Activated T-helper 9 cell treated with anti-CD3 and anti-CD28 coated beads, Interleukin-2, amount 50 U/mL, for 16 hours (primary cell): ENCODE results near the gene HPCAL1.

Experiments used
- DNase-seq: peaks from one replicate; pipeline ENCODE4 v3.0.0-alpha.2; 2020; ENCODE audit warnings: low read depth

The HPCAL1 gene

DNA sequence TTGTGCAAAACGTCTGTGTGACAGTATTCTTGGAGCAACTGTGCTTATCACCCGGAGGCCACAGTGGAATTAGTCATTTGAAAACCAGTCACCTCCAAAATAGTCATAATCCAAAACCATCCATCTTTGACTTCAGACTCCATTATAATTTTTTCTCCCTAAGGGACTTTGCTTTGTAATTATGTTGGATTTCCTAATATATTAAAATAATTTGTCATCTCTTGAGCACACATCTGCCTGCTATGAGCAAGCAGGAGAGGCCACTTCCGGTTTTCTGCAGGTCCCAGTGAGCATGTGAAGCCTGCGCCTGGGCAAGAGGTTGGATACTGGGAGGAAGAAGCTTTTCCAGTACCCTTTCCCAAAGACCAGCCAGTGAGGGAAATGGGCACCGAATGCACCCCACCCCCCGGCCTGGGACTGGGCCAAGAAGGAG, 87.7 kb downstream of the HPCAL1 start:
- no peak for DNase-seq

GRCh38 chr2:10392100-10392499, 89.4 kb downstream of the HPCAL1 start:
- DNase-seq = no peak

DNA sequence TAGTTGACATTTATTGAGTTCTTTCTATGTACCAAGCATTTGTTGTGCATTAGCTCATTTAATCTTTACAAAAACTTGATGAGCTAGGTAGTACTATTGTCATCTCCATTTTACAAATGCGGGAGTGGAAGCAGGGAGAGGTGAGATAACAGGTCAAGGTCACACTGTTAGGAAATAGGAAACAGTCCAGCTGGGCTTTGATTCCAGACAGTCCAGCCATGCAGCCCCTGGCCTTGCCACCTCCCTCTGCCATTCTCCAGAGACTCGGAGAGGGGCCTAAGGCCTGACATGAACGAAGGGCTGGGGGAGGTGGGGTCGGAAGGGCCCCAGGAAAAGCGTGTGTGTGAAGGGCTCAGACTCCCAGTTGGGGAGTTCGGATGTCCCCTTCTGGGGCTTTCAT, 89.8 kb downstream of the HPCAL1 start:
- DNase-seq = no peak

DNA sequence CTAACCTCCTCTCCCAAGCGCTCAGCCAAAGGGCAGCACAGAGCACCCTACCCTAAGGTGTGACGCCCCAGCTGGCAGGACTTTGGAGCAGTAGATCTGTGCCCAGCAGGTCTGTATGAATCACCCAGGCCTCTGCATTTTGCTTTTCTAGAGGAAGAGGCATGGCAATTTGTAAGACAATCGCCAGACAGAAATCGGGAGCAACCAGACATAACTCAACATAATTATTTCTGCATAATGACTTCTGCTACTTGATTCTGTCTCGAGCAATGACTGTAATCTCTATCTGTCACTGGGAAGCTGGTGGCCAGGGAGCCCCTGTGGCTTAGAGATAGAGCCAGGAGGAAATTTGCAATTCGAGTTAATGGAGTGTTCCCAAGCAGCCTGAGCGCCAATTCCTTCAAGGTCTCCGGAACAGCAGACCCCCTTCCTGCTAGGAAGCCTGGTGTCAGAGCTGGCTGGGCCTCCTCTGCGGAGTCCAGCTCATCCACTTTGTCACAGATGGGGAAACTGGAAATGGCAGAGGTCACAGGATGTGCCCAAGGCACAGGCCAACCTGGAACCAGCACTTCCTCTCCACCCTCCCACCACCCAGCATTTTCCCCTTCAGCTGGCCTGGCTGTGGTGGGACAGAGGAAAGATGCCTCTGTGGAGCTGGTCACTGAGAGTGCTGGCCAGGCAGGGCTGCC, 90.4 kb downstream of the HPCAL1 start:
- no peak for DNase-seq

GRCh38 chr2:10393640-10393982, 90.9 kb downstream of the HPCAL1 start:
- DNase-seq = no peak

GRCh38 chr2:10395893-10396292, 93.2 kb downstream of the HPCAL1 start:
- DNase-seq = no peak

- no peak for DNase-seq
Observed at GRCh38 chr2:10396464-10396863, 93.8 kb downstream of the HPCAL1 start.

DNA sequence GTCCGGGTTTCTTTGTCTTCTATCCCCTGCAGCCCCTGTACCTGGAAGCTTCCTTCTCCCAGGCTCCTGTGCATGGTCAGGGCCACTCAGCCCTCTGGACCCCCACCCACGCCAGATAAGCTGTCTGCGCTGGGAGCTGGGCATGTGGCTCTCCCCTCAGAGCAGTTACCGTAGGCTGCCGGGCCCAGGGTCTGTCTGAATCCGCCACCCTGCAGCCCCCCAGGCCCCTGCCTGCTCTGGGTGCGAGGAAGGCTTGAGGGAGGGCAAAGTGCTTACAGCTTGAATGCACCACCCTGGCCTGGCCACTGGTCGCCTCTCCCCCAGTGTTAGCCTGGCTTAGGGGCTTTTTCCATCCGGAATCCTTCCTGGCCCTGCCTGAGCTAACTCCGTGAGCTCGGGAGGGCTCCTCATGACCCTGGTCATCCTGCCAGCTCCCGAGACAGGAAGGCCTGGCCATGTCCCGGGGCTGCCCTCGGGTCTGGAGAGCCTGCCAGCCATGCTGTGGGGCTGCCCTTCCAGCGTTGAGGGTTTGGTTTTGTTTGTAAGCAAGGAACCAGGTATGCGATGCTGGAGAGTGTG, 94.7 kb downstream of the HPCAL1 start:
- no peak for DNase-seq

DNA sequence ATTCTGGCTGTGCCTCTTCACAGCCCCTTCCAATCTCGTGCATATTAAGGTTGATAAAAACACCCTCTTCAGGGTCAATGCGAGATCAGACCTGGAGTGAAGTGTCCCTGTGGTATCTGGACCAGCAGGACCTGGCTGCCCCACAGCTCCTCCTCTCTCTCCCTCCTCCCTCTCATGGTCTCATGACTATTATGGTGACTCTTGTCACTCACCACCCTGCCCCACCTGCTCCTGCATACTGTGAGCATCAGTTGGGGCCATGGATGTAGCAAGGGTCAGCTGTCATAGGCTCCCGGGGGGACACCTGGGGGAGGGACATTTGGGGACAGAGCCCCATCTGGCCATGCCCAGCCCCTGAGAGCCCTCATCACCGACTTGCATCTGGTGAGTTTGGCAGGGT, 95.2 kb downstream of the HPCAL1 start:
- no peak for DNase-seq

GRCh38 chr2:10398496-10398895, 95.8 kb downstream of the HPCAL1 start:
- DNase-seq = no peak

DNA sequence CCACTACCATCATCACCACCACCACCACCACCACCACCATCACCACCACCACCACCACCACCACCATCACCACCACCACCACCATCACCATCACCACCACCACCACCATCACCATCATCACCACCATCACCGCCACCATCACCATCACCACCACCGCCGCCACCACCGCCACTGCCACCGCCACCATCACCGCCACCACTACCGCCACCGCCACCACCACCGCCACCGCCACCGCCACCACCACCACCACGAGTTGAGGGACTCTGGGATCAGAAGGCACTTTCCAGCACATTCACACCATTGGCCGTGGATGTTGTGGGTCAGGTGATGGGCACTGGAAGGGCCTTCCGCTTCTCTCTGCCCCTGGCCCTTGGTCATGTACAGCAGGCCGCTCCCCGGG, 96.7 kb downstream of the HPCAL1 start:
- DNase-seq = no peak

DNA sequence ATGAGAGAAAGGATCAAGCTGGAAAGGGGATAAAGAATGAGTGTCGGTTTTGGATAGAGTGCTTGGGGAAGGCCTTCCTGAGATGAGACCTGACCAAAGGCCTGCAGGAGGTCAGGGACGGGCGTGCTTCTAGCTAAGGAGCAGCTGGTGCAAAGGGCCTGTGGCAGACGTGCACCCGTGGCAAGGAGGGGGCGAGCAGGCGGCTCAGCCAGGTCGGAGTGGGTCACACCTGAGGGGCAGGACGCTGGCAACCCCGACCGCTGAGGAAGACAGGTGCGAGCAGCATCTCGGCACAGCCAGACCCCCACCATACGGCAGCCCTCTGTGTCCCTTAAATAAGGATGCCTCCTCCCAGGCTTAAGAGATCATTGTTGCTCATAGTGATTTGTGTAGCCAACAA, 97.3 kb downstream of the HPCAL1 start:
- no peak for DNase-seq

DNA sequence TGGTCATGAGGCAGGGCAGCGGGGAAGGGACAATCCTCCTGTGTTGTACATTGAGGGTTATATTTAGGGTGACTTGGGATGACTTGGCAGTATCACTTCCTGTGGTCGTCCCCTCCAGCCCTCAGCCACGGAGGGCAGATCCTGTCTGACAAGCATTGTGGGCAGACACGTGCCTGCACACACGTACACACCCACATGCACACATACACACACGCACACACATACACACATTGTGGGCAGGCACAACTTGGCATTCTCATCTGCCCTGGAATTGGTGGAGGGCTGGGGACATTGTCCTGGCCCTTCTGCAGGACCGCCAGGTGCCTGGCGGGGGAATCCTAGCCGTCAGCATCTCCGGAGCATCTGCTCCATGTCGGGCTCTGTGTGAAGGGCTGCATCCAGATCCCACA, 97.9 kb downstream of the HPCAL1 start:
- no peak for DNase-seq

DNA sequence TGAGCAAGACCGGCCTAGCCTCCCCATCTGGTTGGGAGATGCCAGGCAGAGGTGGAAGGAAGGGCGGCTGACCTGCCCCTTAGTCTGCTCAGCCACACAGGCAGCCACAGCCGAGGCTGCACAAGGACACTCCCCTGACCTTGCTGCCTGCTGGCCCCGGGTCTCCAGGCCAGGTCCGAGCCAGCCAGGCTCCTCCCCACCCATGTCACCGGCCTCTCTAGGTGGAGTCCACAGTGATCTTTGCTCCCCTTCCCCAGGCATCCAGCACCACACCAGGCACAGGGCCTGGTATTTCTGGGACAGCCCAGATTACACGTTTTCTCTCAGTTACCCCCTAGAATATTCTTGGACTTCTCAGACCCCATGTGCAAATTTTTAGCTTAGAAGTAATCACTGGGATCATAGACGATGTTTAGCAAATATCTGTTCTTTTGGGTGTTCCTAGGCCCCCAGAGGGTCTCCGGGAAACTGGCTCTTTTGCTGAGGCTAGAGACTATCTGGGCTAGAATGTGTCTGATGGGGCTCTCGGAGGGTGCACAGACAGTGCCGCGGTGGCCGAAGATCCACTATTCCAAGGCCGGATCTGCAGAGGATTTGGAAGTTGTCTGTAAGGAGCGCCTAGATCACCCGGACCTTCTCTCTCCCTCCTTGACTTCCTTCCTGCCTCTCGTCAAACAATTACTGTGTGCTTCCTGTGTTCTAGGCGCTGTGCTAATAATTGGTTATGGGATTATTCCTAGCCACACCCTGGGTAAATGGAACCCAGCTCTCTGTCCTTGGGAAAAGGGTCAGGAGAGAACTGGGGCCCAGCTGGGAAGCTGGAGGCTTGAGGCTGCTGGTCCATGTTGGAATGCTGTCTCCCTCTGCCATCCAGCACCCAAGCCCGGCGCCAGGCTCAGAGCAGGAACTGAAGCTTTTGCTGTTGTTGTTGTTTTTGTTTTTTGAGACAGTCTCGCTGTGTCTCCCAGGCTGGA, 98.6 kb downstream of the HPCAL1 start:
- DNase-seq = no peak

- no peak for DNase-seq
Observed at GRCh38 chr2:10402062-10402585, 99.4 kb downstream of the HPCAL1 start.

DNA sequence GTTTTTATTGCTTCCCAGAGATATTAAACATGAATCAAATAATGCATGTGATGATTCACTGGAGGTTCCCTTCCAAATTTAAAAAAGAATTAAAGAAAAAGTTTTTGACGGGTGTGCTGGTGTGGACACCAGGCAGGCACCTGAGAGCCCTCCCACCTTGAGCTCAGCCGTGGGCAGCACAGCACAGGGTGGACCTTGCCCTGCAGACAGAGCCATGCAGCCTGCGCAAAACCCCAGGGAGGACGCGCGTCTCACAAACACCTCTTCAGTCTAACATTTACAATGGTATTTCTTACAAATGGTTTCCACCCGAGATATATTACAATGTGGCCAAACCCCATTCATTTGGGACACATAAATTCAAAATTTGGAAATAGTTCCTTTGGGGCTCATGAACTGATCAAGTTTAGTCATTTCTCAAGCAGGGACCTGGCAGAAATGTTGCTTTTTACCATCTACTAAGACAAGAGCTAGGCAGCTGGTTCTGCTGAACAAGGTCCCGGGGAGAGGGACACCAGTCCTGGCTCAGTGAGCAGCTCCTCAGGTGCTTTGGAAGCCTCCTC, 100.0 kb downstream of the HPCAL1 start:
- DNase-seq = no peak

DNA sequence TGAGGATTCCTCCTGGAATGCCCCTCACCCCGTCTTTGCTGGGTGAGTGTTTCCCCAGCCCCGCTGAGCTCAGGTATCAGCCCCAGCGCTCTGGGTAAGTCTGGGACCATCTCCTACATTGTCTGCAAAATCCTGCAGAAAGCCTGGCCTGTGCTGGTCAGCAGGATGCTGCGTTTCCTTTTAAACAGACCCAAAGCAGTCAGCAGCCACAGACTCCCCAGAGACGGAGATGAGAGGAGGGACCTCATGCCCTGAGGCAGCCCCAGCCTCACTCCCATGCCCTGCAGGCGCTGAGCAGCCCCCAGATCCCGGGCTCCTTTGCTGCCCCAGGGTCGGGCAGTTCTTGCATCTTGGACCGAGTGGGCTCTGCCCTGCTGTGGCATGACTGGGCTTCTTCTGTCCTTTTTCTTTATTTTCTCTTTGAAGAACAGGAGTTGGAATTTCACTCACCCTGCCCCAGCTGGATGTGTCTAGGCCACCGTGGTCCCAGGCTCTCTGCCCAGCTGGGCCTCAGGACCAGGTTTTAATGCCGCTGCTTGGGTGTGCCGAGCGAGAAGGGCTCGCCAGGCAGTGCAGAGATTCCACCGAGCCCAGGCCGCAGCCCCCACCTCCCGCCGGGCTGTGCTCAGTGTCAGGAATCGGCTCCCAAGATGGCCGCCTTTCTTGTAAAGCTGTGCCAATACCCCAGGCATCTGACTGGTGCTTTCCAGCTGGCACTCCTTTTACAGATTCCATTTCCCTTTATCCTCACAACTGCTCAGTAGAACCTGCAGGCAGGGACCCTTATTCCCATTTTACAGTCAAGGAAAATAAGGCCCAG, 101.8 kb downstream of the HPCAL1 start:
- no peak for DNase-seq

DNA sequence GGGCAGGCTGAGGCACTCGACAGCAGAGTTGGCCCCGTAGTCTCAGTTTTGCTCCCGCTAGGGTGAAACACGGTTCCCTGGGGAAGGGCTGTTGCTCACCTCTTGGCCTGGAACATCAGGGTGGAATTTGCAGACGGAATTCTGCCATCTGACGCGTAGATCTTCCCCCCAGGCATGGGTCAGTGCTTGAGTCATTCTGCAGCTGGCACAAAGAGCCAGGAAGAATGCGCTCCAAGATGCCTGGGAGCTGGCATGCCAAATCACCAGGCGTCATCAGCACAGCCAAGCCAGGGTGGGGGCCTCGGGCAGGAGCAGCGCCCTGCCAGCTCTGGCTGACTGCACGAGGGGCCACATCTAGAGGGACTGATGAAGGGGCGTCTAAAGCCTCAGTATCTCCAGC, 102.7 kb downstream of the HPCAL1 start:
- no peak for DNase-seq

GRCh38 chr2:10406016-10406415, 103.3 kb downstream of the HPCAL1 start:
- no peak for DNase-seq

DNA sequence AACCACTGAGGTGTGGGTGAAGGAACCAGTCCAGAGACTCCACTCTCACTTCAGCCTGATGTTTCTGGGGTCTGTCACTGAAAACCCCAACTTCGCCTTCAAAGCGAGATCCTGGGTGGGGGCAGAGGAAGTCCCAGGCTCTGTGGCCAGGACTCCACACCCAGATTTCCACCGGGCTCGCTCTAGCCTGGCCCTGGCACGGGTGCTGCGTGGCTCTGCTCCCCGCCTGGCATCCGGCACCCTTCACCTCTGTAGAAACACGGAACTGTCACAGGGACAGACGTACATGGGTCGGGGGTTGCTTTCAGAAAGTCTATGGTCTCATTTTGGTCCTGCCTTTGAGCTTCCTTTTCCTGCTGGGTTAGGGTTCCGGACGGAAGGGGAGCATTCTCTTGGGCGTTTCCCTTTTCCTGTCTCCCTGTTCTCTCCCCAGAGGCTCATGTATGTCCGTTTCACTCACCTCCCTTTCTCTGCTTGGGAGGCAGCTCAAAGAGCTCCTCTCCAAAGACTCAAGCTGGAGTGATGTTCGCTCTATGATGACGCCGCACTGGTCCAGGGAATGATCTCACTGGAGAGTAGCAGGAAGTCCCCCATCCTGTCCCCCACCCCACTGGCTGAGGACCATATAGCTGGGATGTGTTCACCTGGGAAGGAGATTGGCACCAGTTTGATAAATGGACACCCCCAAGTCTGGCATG, 103.9 kb downstream of the HPCAL1 start:
- DNase-seq = no peak

DNA sequence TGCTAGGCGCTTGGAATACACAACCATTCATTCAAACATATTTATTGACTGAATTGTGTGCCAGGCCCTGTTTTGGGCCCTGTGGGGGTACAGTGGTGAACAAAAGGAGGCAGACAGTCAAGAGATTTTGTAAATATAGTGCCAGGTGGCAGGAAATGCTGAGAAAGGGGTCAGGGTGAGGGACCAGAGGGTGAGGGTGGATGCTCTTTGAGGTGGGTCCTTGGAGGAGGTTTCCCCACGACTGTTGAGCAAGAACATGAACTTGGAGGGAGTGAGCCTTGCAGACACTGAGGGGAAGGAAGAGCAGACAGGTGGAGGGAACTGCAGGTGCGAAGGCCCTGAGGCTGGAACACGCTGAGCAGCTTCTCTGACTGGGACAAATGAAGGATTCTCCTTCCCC, 104.7 kb downstream of the HPCAL1 start:
- DNase-seq = no peak
